AG08396 (cell line): ENCODE data around the gene TAS2R13.

ENCODE experiments used
- DNase-seq: peaks from one replicate; pipeline ENCODE4 v3.0.0; 2012; ENCODE audit warnings: low spot score, mixed read lengths

The TAS2R13 gene

GRCh38 chr12:10909462-10909861 is at the start of gene TAS2R13:
TAS2R13 (minus strand) TSS chr12:10909562; CDS start chr12:10909298, 264 bp downstream.
- no peak for DNase-seq

GRCh38 chr12:10957741-10958140 is 48.4 kb upstream of the TAS2R13 start:
- DNase-seq = no peak

GRCh38 chr12:10956085-10956484 is 46.7 kb upstream of the TAS2R13 start:
- no peak for DNase-seq

GRCh38 chr12:10952645-10953044 is 43.3 kb upstream of the TAS2R13 start:
- no peak for DNase-seq

GRCh38 chr12:10943167-10943566 is 33.8 kb upstream of the TAS2R13 start:
- DNase-seq = no peak

GRCh38 chr12:10941916-10942607 is 32.7 kb upstream of the TAS2R13 start:
- no peak for DNase-seq

GRCh38 chr12:10941369-10941768 is 32.0 kb upstream of the TAS2R13 start:
- DNase-seq = no peak

GRCh38 chr12:10940389-10940788 is 31.0 kb upstream of the TAS2R13 start:
- DNase-seq = peak; percentile 34

GRCh38 chr12:10939163-10939562 is 29.8 kb upstream of the TAS2R13 start, which contains the start of gene TAS2R14:
TAS2R14 (minus strand) TSS chr12:10939263; CDS start chr12:10939207, 56 bp downstream.
- DNase-seq = no peak

- DNase-seq = no peak
These were observed 27.1 kb upstream of the TAS2R13 start for GRCh38 chr12:10936506-10936905.

GRCh38 chr12:10928746-10929286 is 19.5 kb upstream of the TAS2R13 start, which contains the start of gene PRH2:
PRH2 (plus strand) TSS chr12:10929236; CDS start chr12:10929274, 38 bp downstream.
- no peak for DNase-seq

- DNase-seq = no peak
These were observed 16.9 kb upstream of the TAS2R13 start for GRCh38 chr12:10926269-10926668.

- no peak for DNase-seq
These were observed 10.4 kb upstream of the TAS2R13 start for GRCh38 chr12:10919809-10920208.

- no peak for DNase-seq
These were observed 1.0 kb upstream of the TAS2R13 start for GRCh38 chr12:10910380-10910779.

GRCh38 chr12:10904686-10905085 is 4.7 kb downstream of the TAS2R13 start:
- no peak for DNase-seq

GRCh38 chr12:10901427-10901826 is 7.9 kb downstream of the TAS2R13 start:
- DNase-seq = no peak

GRCh38 chr12:10900972-10901371 is 8.4 kb downstream of the TAS2R13 start:
- DNase-seq = no peak

- DNase-seq = no peak
These were observed 8.8 kb downstream of the TAS2R13 start for GRCh38 chr12:10900530-10900929.

- no peak for DNase-seq
These were observed 12.5 kb downstream of the TAS2R13 start for GRCh38 chr12:10896854-10897253.

GRCh38 chr12:10891937-10892336 is 17.4 kb downstream of the TAS2R13 start:
- no peak for DNase-seq

- DNase-seq = no peak
These were observed 20.1 kb downstream of the TAS2R13 start for GRCh38 chr12:10889226-10889625.

GRCh38 chr12:10884086-10884725 is 25.2 kb downstream of the TAS2R13 start, which contains the start of gene PRH1:
PRH1 (minus strand) TSS chr12:10884255; CDS start chr12:10884217, 38 bp downstream.
- DNase-seq = no peak

- DNase-seq = no peak
These were observed 36.0 kb downstream of the TAS2R13 start for GRCh38 chr12:10873378-10873777.
